GM12878 (cell line): ENCODE results near the gene RNF166.

Experiments used
- JUND ChIP-seq: IDR thresholded peaks from 2 replicates; pipeline ENCODE4 v1.6.1; 2012; ENCODE audit warnings: low read depth, mild to moderate bottlenecking, low read length, improper control_type of control experiment, moderate library complexity
- NRF1 ChIP-seq: conservative IDR thresholded peaks from 2 replicates; pipeline ENCODE4 v1.6.1; 2011; ENCODE audit warnings: mild to moderate bottlenecking, low read depth, low read length, improper control_type of control experiment
- RELA ChIP-seq: fragments of 450-650 bp; IDR thresholded peaks from 2 replicates; pipeline ENCODE4 v1.8.0; 2014; ENCODE audit warnings: borderline replicate concordance; ENCODE audit not compliant: partially characterized antibody
- TF ChIP-seq, protein P1 (sequence below): IDR thresholded peaks from 2 replicates; pipeline ENCODE4 v1.6.1; 2011; ENCODE audit warnings: low read depth, mild to moderate bottlenecking, low read length, moderate library complexity, borderline replicate concordance; ENCODE audit errors: extremely low read depth
- TF ChIP-seq, protein P2 (sequence below): fragments of 450-650 bp; IDR thresholded peaks from 2 replicates; pipeline ENCODE4 v1.6.1; 2017; ENCODE audit warnings: low read depth, mild to moderate bottlenecking, moderate library complexity
- TF ChIP-seq, protein P3 (sequence below): IDR thresholded peaks from 2 replicates; pipeline ENCODE4 v1.6.1; 2012; ENCODE audit warnings: mild to moderate bottlenecking, low read depth, low read length
- TF ChIP-seq, protein P4 (sequence below), 3 experiments: IDR thresholded peaks in 2 of 3; conservative IDR thresholded peaks in 1 of 3; 2 replicates each; pipeline ENCODE4 v1.5.1; 2011; ENCODE audit warnings: low read depth in 3 of 3, low read length in 3 of 3, mild to moderate bottlenecking in 3 of 3, control low read depth in 2 of 3, moderate library complexity in 2 of 3, inconsistent platforms in 1 of 3, mixed read lengths in 1 of 3; ENCODE audit not compliant: control insufficient read depth in 2 of 3, insufficient read depth in 1 of 3; ENCODE audit errors: extremely low read depth in 1 of 3

DNA sequence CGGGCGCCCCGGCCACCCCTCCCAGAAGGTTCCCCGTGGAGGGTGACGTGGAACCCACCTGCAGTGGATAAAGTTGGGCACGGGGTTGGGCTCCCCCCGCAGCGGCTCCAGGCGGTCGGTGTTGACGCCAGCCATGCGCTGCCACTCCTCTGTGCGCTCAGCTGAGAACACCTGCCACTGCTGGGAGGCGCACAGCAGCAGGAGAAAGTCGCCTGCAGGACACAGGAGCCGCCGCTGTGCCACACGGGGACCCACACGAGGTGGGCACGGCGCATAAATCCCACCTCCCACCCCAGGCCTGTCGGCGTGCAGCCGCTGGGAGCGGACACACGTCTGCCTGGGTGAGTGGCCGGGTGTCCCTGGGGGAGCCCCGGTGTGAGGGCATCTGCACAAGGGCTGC lies 20.8 kb upstream of the RNF166 start:
- TF ChIP-seq, protein P1, sequence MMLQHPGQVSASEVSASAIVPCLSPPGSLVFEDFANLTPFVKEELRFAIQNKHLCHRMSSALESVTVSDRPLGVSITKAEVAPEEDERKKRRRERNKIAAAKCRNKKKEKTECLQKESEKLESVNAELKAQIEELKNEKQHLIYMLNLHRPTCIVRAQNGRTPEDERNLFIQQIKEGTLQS, result no peak
- no peak for TF ChIP-seq NRF1
- TF ChIP-seq JUND, result no peak
- TF ChIP-seq, protein P2, sequence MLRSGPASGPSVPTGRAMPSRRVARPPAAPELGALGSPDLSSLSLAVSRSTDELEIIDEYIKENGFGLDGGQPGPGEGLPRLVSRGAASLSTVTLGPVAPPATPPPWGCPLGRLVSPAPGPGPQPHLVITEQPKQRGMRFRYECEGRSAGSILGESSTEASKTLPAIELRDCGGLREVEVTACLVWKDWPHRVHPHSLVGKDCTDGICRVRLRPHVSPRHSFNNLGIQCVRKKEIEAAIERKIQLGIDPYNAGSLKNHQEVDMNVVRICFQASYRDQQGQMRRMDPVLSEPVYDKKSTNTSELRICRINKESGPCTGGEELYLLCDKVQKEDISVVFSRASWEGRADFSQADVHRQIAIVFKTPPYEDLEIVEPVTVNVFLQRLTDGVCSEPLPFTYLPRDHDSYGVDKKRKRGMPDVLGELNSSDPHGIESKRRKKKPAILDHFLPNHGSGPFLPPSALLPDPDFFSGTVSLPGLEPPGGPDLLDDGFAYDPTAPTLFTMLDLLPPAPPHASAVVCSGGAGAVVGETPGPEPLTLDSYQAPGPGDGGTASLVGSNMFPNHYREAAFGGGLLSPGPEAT, result no peak
- TF ChIP-seq, protein P3, sequence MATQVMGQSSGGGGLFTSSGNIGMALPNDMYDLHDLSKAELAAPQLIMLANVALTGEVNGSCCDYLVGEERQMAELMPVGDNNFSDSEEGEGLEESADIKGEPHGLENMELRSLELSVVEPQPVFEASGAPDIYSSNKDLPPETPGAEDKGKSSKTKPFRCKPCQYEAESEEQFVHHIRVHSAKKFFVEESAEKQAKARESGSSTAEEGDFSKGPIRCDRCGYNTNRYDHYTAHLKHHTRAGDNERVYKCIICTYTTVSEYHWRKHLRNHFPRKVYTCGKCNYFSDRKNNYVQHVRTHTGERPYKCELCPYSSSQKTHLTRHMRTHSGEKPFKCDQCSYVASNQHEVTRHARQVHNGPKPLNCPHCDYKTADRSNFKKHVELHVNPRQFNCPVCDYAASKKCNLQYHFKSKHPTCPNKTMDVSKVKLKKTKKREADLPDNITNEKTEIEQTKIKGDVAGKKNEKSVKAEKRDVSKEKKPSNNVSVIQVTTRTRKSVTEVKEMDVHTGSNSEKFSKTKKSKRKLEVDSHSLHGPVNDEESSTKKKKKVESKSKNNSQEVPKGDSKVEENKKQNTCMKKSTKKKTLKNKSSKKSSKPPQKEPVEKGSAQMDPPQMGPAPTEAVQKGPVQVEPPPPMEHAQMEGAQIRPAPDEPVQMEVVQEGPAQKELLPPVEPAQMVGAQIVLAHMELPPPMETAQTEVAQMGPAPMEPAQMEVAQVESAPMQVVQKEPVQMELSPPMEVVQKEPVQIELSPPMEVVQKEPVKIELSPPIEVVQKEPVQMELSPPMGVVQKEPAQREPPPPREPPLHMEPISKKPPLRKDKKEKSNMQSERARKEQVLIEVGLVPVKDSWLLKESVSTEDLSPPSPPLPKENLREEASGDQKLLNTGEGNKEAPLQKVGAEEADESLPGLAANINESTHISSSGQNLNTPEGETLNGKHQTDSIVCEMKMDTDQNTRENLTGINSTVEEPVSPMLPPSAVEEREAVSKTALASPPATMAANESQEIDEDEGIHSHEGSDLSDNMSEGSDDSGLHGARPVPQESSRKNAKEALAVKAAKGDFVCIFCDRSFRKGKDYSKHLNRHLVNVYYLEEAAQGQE, result no peak
- no peak for TF ChIP-seq RELA
- TF ChIP-seq, protein P4, sequence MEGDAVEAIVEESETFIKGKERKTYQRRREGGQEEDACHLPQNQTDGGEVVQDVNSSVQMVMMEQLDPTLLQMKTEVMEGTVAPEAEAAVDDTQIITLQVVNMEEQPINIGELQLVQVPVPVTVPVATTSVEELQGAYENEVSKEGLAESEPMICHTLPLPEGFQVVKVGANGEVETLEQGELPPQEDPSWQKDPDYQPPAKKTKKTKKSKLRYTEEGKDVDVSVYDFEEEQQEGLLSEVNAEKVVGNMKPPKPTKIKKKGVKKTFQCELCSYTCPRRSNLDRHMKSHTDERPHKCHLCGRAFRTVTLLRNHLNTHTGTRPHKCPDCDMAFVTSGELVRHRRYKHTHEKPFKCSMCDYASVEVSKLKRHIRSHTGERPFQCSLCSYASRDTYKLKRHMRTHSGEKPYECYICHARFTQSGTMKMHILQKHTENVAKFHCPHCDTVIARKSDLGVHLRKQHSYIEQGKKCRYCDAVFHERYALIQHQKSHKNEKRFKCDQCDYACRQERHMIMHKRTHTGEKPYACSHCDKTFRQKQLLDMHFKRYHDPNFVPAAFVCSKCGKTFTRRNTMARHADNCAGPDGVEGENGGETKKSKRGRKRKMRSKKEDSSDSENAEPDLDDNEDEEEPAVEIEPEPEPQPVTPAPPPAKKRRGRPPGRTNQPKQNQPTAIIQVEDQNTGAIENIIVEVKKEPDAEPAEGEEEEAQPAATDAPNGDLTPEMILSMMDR (IDR thresholded peaks at IDR 0.05 in 2 of 3, conservative IDR thresholded peaks at IDR 0.05 in 1 of 3; ENCODE audit: control insufficient read depth in 2 of 3, extremely low read depth in 1 of 3, insufficient read depth in 1 of 3, low read depth in 3 of 3, low read length in 3 of 3), result no peak
